Stimulated activated naive CD8-positive, alpha-beta T cell treated with anti-CD3 and anti-CD28 coated beads, Interleukin-15, Interleukin-2, amounts not matched to agents 100 ng/mL and 50 ng/mL, for 24 hours (primary cell): Measurements from ENCODE around the gene THADA.
"Not testable (repeated sequence)": the region's sequence is repeated elsewhere in the genome, so short reads cannot be mapped to it uniquely, and the experiment has no call there.

Experiments
- H3K27ac Mint-ChIP-seq: one replicate; pipeline ENCODE4 v1.8.0; 2021; ENCODE audit warnings: mild to moderate bottlenecking, mixed read lengths
- H3K27me3 Mint-ChIP-seq: one replicate; pipeline ENCODE4 v1.8.0; 2021; ENCODE audit warnings: mixed read lengths
- H3K36me3 Mint-ChIP-seq: one replicate; pipeline ENCODE4 v1.8.0; 2021; ENCODE audit warnings: low read depth, mixed read lengths
- H3K4me1 Mint-ChIP-seq: one replicate; pipeline ENCODE4 v1.8.0; 2021; ENCODE audit warnings: low read depth, mixed read lengths
- H3K4me3 Mint-ChIP-seq: one replicate; pipeline ENCODE4 v1.8.0; 2021; ENCODE audit warnings: mild to moderate bottlenecking, mixed read lengths
- H3K9me3 Mint-ChIP-seq: one replicate; pipeline ENCODE4 v1.8.0; 2021; ENCODE audit warnings: mixed read lengths

The THADA gene

DNA sequence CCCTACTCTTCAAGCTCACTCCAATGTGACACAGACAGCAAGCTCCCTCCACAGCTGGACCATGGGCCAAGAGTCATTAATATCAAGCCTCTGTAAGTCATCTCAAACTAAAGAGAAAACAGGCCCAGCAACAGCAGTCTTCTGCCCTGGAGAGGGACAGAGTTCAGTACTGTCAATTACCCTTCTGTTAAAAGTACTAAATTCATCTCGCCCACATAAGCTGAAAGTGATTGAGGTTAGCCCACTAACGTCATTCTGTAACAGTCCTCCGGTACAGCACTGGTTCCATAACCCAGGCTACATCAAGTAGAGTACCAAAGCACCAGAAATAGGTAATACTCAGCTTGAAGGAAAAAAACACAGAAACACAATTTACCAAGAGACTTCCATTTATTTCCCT lies 25.9 kb downstream of the THADA start:
- peaks cover 42% of the 10 kb centered on the region for H3K4me1 Mint-ChIP-seq
- no peaks in the 10 kb centered on the region for H3K9me3 Mint-ChIP-seq
- H3K27me3 Mint-ChIP-seq, result no peaks in the 10 kb centered on the region
- H3K4me3 Mint-ChIP-seq, result peak overlapping the region; percentile 27
- peak overlapping the region; percentile 69 for H3K27ac Mint-ChIP-seq
- peaks cover 65% of the 10 kb centered on the region for H3K36me3 Mint-ChIP-seq

- H3K4me3 Mint-ChIP-seq, result no peak overlapping the region
- no peaks in the 10 kb centered on the region for H3K27me3 Mint-ChIP-seq
- H3K4me1 Mint-ChIP-seq, result peaks cover 57% of the 10 kb centered on the region
- peaks cover 67% of the 10 kb centered on the region for H3K36me3 Mint-ChIP-seq
- H3K9me3 Mint-ChIP-seq, result no peaks in the 10 kb centered on the region
- H3K27ac Mint-ChIP-seq, result no peak overlapping the region
Measured at GRCh38 chr2:43568228-43568627, 27.6 kb downstream of the THADA start.

- H3K9me3 Mint-ChIP-seq, result no peaks in the 10 kb centered on the region
- peaks cover 70% of the 10 kb centered on the region for H3K4me1 Mint-ChIP-seq
- peaks cover 73% of the 10 kb centered on the region for H3K36me3 Mint-ChIP-seq
- H3K4me3 Mint-ChIP-seq, result no peak overlapping the region
- H3K27ac Mint-ChIP-seq, result peak overlapping the region; percentile 76
- H3K27me3 Mint-ChIP-seq, result no peaks in the 10 kb centered on the region
Measured at GRCh38 chr2:43566461-43566729, 29.4 kb downstream of the THADA start.

DNA sequence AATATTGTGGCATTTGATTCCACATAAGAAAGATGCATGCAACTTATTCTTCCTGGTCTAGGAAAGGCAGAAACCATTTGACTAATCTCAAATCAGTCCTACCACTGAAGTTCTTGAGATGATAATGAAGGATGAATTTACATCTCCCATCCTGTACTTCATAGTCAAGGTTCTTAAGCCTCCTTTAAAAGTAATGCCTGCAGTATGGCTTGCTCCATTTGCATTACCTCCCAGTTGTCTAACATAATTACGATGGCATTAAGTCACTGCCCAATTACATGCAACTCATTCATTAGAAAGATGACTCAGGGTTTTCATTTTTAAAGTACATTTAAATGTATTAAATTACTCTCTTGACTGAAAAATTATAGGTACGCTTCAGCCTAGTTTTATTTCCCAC lies 32.2 kb downstream of the THADA start:
- Mint-ChIP-seq H3K27ac (no peak overlapping the region), H3K4me3 (no peak overlapping the region), H3K4me1 (peaks cover 72% of the 10 kb centered on the region), H3K27me3 (no peaks in the 10 kb centered on the region), H3K9me3 (no peaks in the 10 kb centered on the region), H3K36me3 (peaks cover 69% of the 10 kb centered on the region)

GRCh38 chr2:43560231-43560547 lies 35.6 kb downstream of the THADA start:
- no peak overlapping the region for H3K4me3 Mint-ChIP-seq
- H3K9me3 Mint-ChIP-seq, result no peaks in the 10 kb centered on the region
- peak overlapping the region; percentile 80 for H3K27ac Mint-ChIP-seq
- peaks cover 74% of the 10 kb centered on the region for H3K36me3 Mint-ChIP-seq
- no peaks in the 10 kb centered on the region for H3K27me3 Mint-ChIP-seq
- peaks cover 48% of the 10 kb centered on the region for H3K4me1 Mint-ChIP-seq

- H3K36me3 Mint-ChIP-seq, result peaks cover 69% of the 10 kb centered on the region
- peak overlapping the region; percentile 80 for H3K27ac Mint-ChIP-seq
- peaks cover 46% of the 10 kb centered on the region for H3K4me1 Mint-ChIP-seq
- H3K4me3 Mint-ChIP-seq, result no peak overlapping the region
- no peaks in the 10 kb centered on the region for H3K27me3 Mint-ChIP-seq
- no peaks in the 10 kb centered on the region for H3K9me3 Mint-ChIP-seq
Measured at GRCh38 chr2:43559391-43560230, 36.2 kb downstream of the THADA start.

GRCh38 chr2:43557196-43557595 lies 38.6 kb downstream of the THADA start:
- no peak overlapping the region for H3K27ac Mint-ChIP-seq
- H3K27me3 Mint-ChIP-seq, result no peaks in the 10 kb centered on the region
- peaks cover 25% of the 10 kb centered on the region for H3K4me1 Mint-ChIP-seq
- no peak overlapping the region for H3K4me3 Mint-ChIP-seq
- H3K9me3 Mint-ChIP-seq, result no peaks in the 10 kb centered on the region
- peaks cover 65% of the 10 kb centered on the region for H3K36me3 Mint-ChIP-seq

GRCh38 chr2:43556256-43556655 lies 39.6 kb downstream of the THADA start:
- Mint-ChIP-seq H3K27ac (no peak overlapping the region), H3K9me3 (no peaks in the 10 kb centered on the region), H3K36me3 (peaks cover 67% of the 10 kb centered on the region), H3K27me3 (no peaks in the 10 kb centered on the region), H3K4me1 (peaks cover 20% of the 10 kb centered on the region), H3K4me3 (no peak overlapping the region)

DNA sequence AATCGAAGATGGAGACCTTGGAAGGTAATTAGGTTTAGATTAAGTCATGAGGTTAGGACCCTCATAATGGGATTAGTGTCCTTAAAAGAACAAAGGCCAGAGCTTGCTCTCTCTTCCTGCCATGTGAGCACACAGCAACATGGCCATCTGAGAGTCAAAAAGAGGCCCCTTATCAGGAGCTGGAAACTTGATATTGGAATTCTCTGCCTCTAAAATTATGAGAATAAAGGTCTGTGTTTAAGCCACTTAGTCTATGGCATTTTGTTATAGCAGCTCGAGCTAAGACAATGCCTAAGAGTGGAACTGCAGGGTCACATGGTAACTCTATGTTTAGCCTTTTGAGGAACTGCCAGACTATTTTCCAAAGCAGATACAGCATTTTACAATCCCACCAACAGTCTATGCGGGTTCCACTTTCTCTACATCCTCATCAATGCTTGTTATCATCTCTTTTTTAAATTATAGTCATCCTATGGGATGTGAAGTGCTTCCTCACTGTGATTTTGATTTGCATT lies 42.4 kb downstream of the THADA start:
- Mint-ChIP-seq H3K4me1 (no peaks in the 10 kb centered on the region), H3K4me3 (no peak overlapping the region), H3K27me3 (no peaks in the 10 kb centered on the region), H3K36me3 (peaks cover 79% of the 10 kb centered on the region), H3K9me3 (no peaks in the 10 kb centered on the region), H3K27ac (no peak overlapping the region)

DNA sequence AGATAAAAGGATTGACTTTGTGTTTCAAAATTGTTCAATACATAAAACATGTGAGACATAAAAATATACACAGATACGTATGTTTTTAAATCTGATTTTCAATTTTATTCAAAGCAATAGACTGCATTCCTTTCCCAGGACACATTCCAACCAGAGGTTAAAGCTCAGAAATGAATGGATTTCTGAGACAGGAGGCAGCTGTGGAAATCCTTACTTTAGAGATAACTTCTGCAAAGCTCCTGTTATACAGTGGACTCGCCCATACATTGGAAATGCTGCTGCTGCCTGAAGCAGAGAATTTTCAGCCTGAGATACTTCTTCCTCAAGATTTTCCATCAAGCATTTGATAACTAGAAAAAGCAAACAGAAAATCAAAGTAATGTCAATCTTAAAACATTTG lies 43.8 kb downstream of the THADA start:
- peaks cover 79% of the 10 kb centered on the region for H3K36me3 Mint-ChIP-seq

GRCh38 chr2:43548381-43548780 lies 47.5 kb downstream of the THADA start:
- peaks cover 59% of the 10 kb centered on the region for H3K36me3 Mint-ChIP-seq

More for the DNA sequence above, 43.8 kb downstream of the THADA start:
- Mint-ChIP-seq H3K9me3 (no peaks in the 10 kb centered on the region), H3K4me1 (no peaks in the 10 kb centered on the region), H3K4me3 (no peak overlapping the region), H3K27ac (no peak overlapping the region), H3K27me3 (no peaks in the 10 kb centered on the region)

GRCh38 chr2:43542285-43542933 lies 53.4 kb downstream of the THADA start:
- Mint-ChIP-seq H3K4me1 (peaks cover 15% of the 10 kb centered on the region), H3K27me3 (no peaks in the 10 kb centered on the region), H3K27ac (no peak overlapping the region), H3K9me3 (no peaks in the 10 kb centered on the region), H3K4me3 (no peak overlapping the region), H3K36me3 (peaks cover 31% of the 10 kb centered on the region)

More at GRCh38 chr2:43548381-43548780, 47.5 kb downstream of the THADA start:
- H3K27ac Mint-ChIP-seq, H3K4me1 Mint-ChIP-seq, H3K27me3 Mint-ChIP-seq, H3K4me3 Mint-ChIP-seq, H3K9me3 Mint-ChIP-seq: not testable (repeated sequence)

DNA sequence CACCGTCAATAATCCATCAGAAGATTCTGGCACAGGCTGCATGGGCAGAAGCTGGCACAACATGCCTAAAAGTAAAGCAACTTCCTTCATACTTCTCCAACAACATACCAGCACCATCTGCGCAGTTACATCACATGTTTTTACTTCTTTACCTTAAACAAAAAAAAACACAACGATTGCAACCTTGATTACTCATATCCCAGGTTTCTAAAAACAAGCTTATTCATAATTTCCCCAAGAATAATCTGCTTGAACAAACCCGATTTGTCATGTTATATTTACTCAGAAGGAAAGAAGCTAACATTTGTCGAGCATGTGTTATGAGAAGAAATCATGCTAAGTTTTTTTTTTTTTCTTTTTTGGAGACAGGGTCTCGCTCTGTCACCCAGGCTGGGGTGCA lies 54.7 kb downstream of the THADA start:
- peaks cover 23% of the 10 kb centered on the region for H3K4me1 Mint-ChIP-seq
- no peaks in the 10 kb centered on the region for H3K27me3 Mint-ChIP-seq
- peaks cover 41% of the 10 kb centered on the region for H3K36me3 Mint-ChIP-seq
- H3K27ac Mint-ChIP-seq, result no peak overlapping the region
- no peak overlapping the region for H3K4me3 Mint-ChIP-seq
- no peaks in the 10 kb centered on the region for H3K9me3 Mint-ChIP-seq

DNA sequence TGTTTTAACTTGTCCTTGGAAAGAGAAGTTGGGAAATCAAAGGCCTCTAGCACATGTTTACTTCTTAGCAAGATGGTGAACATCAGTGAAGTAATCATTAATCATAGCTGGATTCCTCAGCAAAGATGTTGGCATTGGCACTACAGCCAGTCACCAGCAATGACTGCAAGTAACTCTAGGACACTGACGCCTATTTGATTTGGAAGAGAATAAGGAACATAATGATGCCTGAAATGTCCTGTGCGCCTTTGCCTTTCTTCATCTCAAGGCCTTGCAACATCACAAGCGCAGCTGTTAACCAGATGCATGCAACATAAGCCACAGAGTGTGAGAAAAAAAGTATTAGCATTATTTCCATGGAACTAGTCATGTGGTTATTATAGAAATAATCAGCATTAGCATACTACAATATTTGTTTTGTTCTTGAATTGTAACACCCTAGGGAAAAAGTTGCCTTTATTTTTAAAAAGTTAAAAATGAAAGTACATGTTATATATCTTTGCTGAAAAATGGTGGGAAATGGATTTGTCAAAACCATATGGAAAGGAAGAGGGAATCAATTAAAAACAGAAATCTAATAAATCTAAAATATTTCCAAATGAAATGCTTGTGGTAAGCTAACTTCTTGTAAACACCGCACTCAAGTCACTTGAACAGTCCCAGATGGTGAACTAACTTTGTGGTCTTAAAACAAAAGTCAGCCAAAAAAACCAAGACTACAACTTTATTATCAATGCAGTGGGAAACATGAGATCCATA lies 55.6 kb downstream of the THADA start:
- Mint-ChIP-seq H3K4me1 (peaks cover 23% of the 10 kb centered on the region), H3K27ac (no peak overlapping the region), H3K36me3 (peaks cover 46% of the 10 kb centered on the region), H3K27me3 (no peaks in the 10 kb centered on the region), H3K4me3 (no peak overlapping the region), H3K9me3 (no peaks in the 10 kb centered on the region)

DNA sequence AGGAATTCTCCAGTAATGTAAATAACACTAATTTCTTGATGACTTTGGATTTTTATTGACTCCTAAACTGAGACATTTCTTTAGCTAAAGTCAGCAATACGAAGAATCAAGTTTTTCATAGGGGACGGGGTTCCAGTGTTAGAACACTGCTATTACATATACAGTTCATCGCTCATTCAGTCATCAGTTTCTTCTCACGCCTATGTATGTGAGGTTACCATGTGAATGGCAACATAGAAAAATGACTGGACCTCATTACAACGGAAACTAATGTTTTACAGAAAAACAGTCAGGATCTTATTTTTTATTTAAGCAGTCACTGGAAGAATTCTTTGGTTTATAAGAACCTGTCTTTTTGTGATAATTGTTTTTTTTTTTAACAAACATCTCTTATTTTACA lies 56.4 kb downstream of the THADA start:
- Mint-ChIP-seq H3K9me3 (no peaks in the 10 kb centered on the region), H3K36me3 (peaks cover 54% of the 10 kb centered on the region), H3K4me3 (no peak overlapping the region), H3K4me1 (peaks cover 23% of the 10 kb centered on the region), H3K27ac (no peak overlapping the region), H3K27me3 (no peaks in the 10 kb centered on the region)
